Activated gamma-delta T cell (primary cell): ENCODE data around the gene ATAD5.
"Not testable (repeated sequence)": the region's sequence is repeated elsewhere in the genome, so short reads cannot be mapped to it uniquely, and the experiment has no call there.

ENCODE experiments used
- DNase-seq: peaks from one replicate; lab custom pipeline; 2025; lab: John Stamatoyannopoulos, UW

ATAD5 gene

GRCh38 chr17:30910151-30910550 lies 78.4 kb downstream of the ATAD5 start:
- DNase-seq, result not testable (repeated sequence)

GRCh38 chr17:30913955-30914354 lies 82.2 kb downstream of the ATAD5 start:
- DNase-seq, result no peak

- no peak for DNase-seq
Measured at GRCh38 chr17:30915833-30916611, 84.3 kb downstream of the ATAD5 start.

- DNase-seq, result no peak
Measured at GRCh38 chr17:30917050-30917449, 85.3 kb downstream of the ATAD5 start.

GRCh38 chr17:30920282-30920681 lies 88.5 kb downstream of the ATAD5 start:
- no peak for DNase-seq

GRCh38 chr17:30920683-30921543 lies 89.1 kb downstream of the ATAD5 start:
- no peak for DNase-seq

GRCh38 chr17:30921544-30922196 lies 89.9 kb downstream of the ATAD5 start, which contains the start of gene ADAP2:
Gene ADAP2, plus strand, starts transcription at chr17:30921945. Its CDS starts 70 bp downstream, at chr17:30922015.
- DNase-seq, result no peak

GRCh38 chr17:30922235-30923030 lies 90.7 kb downstream of the ATAD5 start:
- no peak for DNase-seq

- no peak for DNase-seq
Measured at GRCh38 chr17:30924341-30924740, 92.6 kb downstream of the ATAD5 start.

GRCh38 chr17:30926516-30926915 lies 94.8 kb downstream of the ATAD5 start:
- DNase-seq, result no peak

GRCh38 chr17:30927756-30928155 lies 96.0 kb downstream of the ATAD5 start:
- DNase-seq, result no peak

GRCh38 chr17:30928584-30928983 lies 96.8 kb downstream of the ATAD5 start:
- no peak for DNase-seq

- DNase-seq, result no peak
Measured at GRCh38 chr17:30929081-30929633, 97.4 kb downstream of the ATAD5 start.

- DNase-seq, result not testable (repeated sequence)
Measured at GRCh38 chr17:30929861-30930260, 98.1 kb downstream of the ATAD5 start.

GRCh38 chr17:30930495-30930894 lies 98.7 kb downstream of the ATAD5 start:
- DNase-seq, result no peak

GRCh38 chr17:30931582-30931981 lies 99.8 kb downstream of the ATAD5 start:
- DNase-seq, result not testable (repeated sequence)

- DNase-seq, result no peak
Measured at GRCh38 chr17:30933966-30934365, 102.2 kb downstream of the ATAD5 start.

- DNase-seq, result no peak
Measured at GRCh38 chr17:30939051-30939689, 107.4 kb downstream of the ATAD5 start.

- DNase-seq, result no peak
Measured at GRCh38 chr17:30942308-30943079, 110.7 kb downstream of the ATAD5 start.
